GM19025 (cell line): ENCODE results near the gene RFT1.

Source experiments
- ATAC-seq: cut with Tn5 transposase; IDR thresholded peaks from one replicate; pipeline ENCODE4 v1.9.1; 2021; ENCODE audit warnings: mild to moderate bottlenecking, low read depth, moderate library complexity; ENCODE audit not compliant: unreplicated experiment

The RFT1 gene

DNA sequence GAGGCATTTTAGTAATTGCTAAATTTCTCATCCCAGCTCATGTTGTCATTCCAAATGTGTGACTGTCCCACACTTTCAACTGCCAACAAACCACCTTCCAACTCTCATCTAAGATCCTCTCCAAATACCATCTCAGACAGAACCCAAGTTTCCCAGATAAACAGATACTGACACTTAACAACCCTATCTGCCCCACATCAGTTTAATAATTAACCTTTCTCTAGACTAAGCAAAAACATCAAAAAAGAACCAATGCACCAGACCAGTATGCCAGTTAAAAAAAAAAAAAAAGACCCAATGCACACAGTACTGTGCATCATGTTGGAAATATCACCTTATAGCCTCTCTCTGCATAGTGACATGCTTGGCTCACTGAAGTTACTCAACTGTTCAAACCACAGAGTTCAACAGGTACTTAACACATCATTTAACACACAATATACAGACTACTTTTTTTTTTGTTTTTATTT, 89.8 kb downstream of the RFT1 start:
- no peak for ATAC-seq

DNA sequence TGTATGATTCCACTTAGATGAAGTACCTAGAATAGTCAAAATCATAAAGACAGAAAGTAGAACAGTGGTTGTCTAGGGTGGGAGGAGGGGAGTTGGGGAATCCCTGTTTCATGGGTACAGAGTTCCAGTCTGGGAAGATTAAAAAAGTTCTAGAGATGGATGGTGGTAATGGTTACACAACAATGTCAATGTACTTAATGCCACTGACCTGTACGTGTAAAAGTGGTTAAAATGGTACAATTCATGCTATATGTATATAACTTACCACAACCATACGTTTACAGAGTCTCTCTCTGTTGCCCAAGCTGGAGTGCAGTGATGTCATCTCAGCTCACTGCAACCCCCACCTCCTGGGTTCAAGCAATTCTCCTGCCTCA, 90.9 kb downstream of the RFT1 start:
- no peak for ATAC-seq

GRCh38 chr3:53038679-53039375, 91.4 kb downstream of the RFT1 start:
- no peak for ATAC-seq
